Body of pancreas (tissue), 4 donors: ENCODE data around the gene FGF6.

Experiments used
- CTCF ChIP-seq, 7 experiments: fragments of 450-650 bp in 4 of 7; fragments of 200-600 bp in 3 of 7; sonication (generic) in 3 of 7; IDR thresholded peaks; one replicate each; pipeline ENCODE4 v1.5.1; 2016 to 2019; ENCODE audit warnings: antibody characterized with exemption in 7 of 7
- POLR2A ChIP-seq, 3 donors: fragments of 450-650 bp; IDR thresholded peaks; one replicate each; pipeline ENCODE4 v1.6.1; 2016; ENCODE audit warnings: antibody characterized with exemption in 3 of 3, mild to moderate bottlenecking in 2 of 3

GRCh38 chr12:4486049-4486699, 40.6 kb upstream of the FGF6 start:
- TF ChIP-seq CTCF (IDR thresholded peaks at IDR 0.05) (no peak), POLR2A (IDR thresholded peaks at IDR 0.05) (no peak)
